Measurements from ENCODE around the gene TAOK2. TPM values are rescaled to one million over a fixed set of nuclear protein-coding genes. Genes with fewer than 3 reads are reported as not detected.
A peak's percentile ranks its signal among the peaks of the same experiment; 100 is the strongest.

Gene TAOK2
- total and polyA plus RNA-seq, 2 of the 13 experiments (the other 11 are each of a cell fraction or from before 2014, with no cell fraction given): 17.4 to 43.2 TPM

GRCh38 chr16:30016555-30017276 is 43.0 kb downstream of the TAOK2 start (continued):
- TF ChIP-seq IRF9 (CRISPR knock-in tag; IDR thresholded peaks at IDR 0.05; ENCODE audit: borderline replicate concordance) (no peak), KMT2A (CRISPR knock-in tag; IDR thresholded peaks at IDR 0.05) (no peak), HOXA7 (CRISPR knock-in tag; IDR thresholded peaks at IDR 0.05) (no peak), MEIS1 (CRISPR knock-in tag; IDR thresholded peaks at IDR 0.05; ENCODE audit: borderline replicate concordance) (0 out of 2 replicates have a peak, but pooled peaks have one; percentile 40), ATAD3A (CRISPR knock-in tag; IDR thresholded peaks at IDR 0.05) (no peak), NFYC (CRISPR knock-in tag; IDR thresholded peaks at IDR 0.05) (no peak), LBX2 (CRISPR knock-in tag; IDR thresholded peaks at IDR 0.05; ENCODE audit: borderline replicate concordance) (0 out of 2 replicates have a peak, but pooled peaks have one; percentile 17), ZNF782 (CRISPR knock-in tag; IDR thresholded peaks at IDR 0.05; ENCODE audit: borderline replicate concordance) (no peak), SKIL (CRISPR knock-in tag; IDR thresholded peaks at IDR 0.05; ENCODE audit: borderline replicate concordance) (no peak; the same call in 1 of the 2 replicates)
- TF ChIP-seq, protein P1, sequence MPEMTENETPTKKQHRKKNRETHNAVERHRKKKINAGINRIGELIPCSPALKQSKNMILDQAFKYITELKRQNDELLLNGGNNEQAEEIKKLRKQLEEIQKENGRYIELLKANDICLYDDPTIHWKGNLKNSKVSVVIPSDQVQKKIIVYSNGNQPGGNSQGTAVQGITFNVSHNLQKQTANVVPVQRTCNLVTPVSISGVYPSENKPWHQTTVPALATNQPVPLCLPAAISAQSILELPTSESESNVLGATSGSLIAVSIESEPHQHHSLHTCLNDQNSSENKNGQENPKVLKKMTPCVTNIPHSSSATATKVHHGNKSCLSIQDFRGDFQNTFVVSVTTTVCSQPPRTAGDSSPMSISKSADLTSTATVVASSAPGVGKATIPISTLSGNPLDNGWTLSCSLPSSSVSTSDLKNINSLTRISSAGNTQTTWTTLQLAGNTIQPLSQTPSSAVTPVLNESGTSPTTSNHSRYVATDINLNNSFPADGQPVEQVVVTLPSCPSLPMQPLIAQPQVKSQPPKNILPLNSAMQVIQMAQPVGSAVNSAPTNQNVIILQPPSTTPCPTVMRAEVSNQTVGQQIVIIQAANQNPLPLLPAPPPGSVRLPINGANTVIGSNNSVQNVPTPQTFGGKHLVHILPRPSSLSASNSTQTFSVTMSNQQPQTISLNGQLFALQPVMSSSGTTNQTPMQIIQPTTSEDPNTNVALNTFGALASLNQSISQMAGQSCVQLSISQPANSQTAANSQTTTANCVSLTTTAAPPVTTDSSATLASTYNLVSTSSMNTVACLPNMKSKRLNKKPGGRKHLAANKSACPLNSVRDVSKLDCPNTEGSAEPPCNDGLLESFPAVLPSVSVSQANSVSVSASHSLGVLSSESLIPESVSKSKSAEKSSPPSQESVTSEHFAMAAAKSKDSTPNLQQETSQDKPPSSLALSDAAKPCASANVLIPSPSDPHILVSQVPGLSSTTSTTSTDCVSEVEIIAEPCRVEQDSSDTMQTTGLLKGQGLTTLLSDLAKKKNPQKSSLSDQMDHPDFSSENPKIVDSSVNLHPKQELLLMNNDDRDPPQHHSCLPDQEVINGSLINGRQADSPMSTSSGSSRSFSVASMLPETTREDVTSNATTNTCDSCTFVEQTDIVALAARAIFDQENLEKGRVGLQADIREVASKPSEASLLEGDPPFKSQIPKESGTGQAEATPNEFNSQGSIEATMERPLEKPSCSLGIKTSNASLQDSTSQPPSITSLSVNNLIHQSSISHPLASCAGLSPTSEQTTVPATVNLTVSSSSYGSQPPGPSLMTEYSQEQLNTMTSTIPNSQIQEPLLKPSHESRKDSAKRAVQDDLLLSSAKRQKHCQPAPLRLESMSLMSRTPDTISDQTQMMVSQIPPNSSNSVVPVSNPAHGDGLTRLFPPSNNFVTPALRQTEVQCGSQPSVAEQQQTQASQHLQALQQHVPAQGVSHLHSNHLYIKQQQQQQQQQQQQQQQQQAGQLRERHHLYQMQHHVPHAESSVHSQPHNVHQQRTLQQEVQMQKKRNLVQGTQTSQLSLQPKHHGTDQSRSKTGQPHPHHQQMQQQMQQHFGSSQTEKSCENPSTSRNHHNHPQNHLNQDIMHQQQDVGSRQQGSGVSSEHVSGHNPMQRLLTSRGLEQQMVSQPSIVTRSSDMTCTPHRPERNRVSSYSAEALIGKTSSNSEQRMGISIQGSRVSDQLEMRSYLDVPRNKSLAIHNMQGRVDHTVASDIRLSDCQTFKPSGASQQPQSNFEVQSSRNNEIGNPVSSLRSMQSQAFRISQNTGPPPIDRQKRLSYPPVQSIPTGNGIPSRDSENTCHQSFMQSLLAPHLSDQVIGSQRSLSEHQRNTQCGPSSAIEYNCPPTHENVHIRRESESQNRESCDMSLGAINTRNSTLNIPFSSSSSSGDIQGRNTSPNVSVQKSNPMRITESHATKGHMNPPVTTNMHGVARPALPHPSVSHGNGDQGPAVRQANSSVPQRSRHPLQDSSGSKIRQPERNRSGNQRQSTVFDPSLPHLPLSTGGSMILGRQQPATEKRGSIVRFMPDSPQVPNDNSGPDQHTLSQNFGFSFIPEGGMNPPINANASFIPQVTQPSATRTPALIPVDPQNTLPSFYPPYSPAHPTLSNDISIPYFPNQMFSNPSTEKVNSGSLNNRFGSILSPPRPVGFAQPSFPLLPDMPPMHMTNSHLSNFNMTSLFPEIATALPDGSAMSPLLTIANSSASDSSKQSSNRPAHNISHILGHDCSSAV (CRISPR knock-in tag; IDR thresholded peaks at IDR 0.05; ENCODE audit: borderline replicate concordance): no peak
- TF ChIP-seq, protein P2, sequence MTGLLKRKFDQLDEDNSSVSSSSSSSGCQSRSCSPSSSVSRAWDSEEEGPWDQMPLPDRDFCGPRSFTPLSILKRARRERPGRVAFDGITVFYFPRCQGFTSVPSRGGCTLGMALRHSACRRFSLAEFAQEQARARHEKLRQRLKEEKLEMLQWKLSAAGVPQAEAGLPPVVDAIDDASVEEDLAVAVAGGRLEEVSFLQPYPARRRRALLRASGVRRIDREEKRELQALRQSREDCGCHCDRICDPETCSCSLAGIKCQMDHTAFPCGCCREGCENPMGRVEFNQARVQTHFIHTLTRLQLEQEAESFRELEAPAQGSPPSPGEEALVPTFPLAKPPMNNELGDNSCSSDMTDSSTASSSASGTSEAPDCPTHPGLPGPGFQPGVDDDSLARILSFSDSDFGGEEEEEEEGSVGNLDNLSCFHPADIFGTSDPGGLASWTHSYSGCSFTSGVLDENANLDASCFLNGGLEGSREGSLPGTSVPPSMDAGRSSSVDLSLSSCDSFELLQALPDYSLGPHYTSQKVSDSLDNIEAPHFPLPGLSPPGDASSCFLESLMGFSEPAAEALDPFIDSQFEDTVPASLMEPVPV (CRISPR knock-in tag; IDR thresholded peaks at IDR 0.05): no peak
- TF ChIP-seq, protein P3, sequence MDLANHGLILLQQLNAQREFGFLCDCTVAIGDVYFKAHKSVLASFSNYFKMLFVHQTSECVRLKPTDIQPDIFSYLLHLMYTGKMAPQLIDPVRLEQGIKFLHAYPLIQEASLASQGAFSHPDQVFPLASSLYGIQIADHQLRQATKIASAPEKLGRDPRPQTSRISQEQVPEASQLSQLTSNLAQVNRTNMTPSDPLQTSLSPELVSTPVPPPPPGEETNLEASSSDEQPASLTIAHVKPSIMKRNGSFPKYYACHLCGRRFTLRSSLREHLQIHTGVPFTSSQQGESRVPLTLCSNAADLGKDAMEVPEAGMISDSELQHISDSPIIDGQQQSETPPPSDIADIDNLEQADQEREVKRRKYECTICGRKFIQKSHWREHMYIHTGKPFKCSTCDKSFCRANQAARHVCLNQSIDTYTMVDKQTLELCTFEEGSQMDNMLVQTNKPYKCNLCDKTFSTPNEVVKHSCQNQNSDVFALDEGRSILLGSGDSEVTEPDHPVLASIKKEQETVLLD (CRISPR knock-in tag; IDR thresholded peaks at IDR 0.05; ENCODE audit: low read depth): no peak

All from HepG2 (cell line).